ENCODE data around the gene COL18A1.

GRCh38 chr21:45550522-45551210 is 145.7 kb downstream of the COL18A1 start:
- TF ChIP-seq CTCF (IDR thresholded peaks at IDR 0.05; ENCODE audit: low read depth, low read length) = no peak
- peak; percentile 24 for TF ChIP-seq POLR2A (IDR thresholded peaks at IDR 0.05; ENCODE audit: extremely low read depth, insufficient read length)
- TF ChIP-seq MAX (IDR thresholded peaks at IDR 0.05; ENCODE audit: low read depth, low read length) = no peak

Data from NB4 (cell line).